ENCODE results near the gene PTOV1.

PTOV1 gene

DNA sequence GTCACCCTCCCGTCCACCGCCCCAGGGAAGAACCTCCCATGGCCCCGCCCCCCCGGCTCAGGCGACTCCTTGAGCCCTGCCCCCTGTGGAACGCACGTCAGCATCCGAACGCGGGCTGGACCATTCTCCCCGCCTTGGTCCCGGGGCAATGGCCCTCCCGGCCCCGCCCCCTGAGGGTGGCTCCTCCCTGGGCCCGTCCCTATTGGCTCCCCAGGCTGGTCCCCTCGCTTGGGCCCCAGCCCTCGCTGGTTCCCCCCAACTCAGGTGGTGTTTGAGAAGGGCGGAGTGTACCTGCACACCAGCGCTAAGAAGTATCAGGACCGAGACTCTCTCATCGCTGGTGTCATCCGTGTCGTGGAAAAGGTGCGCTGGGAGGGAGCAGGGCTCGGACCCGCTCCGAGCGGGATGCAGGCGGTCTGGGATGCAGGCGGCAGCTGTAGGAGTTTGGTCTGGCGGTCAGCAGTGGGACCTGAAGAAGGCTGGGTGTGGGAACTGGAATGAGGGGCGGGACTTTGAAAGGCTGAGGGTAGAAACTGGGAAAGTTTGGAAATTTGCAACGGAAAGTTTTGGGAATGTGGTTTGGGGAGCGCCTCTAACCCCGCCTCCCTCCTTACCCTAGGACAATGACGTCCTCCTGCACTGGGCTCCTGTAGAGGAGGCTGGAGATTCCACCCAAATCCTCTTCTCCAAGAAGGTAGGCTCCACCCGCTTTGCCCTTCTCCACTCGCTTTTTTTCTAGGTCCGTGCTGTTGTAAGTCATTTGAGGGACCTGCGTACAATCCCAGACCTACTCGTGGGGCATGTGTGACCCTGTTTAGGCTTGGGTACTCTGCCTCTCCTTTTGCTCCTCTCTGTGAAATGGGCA lies 27.2 kb downstream of the PTOV1 start:
- H3K4me3 ChIP-seq (replicated peaks; ENCODE audit: low read depth, low read length), result peak overlapping the region; percentile 91
- peak; percentile 87 for DNase-seq (ENCODE audit: extremely low read depth, low read depth)
- TF ChIP-seq, protein P1, sequence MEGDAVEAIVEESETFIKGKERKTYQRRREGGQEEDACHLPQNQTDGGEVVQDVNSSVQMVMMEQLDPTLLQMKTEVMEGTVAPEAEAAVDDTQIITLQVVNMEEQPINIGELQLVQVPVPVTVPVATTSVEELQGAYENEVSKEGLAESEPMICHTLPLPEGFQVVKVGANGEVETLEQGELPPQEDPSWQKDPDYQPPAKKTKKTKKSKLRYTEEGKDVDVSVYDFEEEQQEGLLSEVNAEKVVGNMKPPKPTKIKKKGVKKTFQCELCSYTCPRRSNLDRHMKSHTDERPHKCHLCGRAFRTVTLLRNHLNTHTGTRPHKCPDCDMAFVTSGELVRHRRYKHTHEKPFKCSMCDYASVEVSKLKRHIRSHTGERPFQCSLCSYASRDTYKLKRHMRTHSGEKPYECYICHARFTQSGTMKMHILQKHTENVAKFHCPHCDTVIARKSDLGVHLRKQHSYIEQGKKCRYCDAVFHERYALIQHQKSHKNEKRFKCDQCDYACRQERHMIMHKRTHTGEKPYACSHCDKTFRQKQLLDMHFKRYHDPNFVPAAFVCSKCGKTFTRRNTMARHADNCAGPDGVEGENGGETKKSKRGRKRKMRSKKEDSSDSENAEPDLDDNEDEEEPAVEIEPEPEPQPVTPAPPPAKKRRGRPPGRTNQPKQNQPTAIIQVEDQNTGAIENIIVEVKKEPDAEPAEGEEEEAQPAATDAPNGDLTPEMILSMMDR (IDR thresholded peaks at IDR 0.05; ENCODE audit: low read depth, low read length, missing control alignments), result no peak

DNA sequence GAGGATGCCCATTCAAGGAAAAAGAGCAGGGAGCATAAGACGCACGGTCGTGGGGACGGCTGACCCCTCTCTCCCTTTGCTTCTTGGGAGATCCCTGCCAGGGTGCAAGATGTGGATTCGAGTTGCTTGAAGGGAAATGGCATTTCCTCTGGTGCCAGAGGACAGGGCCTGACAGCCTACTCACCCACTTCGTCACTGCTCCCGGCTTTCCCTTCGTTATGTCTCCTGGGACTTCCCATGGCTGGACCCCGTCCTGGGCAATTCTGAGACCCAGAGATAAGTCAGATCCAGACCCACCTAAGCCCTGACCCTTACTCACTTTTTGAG lies 27.7 kb downstream of the PTOV1 start:
- peak overlapping the region; percentile 91 for H3K4me3 ChIP-seq (replicated peaks; ENCODE audit: low read depth, low read length)
- no peak for DNase-seq (ENCODE audit: extremely low read depth, low read depth)
- TF ChIP-seq, protein P1 (IDR thresholded peaks at IDR 0.05; ENCODE audit: low read depth, low read length, missing control alignments), result no peak

DNA sequence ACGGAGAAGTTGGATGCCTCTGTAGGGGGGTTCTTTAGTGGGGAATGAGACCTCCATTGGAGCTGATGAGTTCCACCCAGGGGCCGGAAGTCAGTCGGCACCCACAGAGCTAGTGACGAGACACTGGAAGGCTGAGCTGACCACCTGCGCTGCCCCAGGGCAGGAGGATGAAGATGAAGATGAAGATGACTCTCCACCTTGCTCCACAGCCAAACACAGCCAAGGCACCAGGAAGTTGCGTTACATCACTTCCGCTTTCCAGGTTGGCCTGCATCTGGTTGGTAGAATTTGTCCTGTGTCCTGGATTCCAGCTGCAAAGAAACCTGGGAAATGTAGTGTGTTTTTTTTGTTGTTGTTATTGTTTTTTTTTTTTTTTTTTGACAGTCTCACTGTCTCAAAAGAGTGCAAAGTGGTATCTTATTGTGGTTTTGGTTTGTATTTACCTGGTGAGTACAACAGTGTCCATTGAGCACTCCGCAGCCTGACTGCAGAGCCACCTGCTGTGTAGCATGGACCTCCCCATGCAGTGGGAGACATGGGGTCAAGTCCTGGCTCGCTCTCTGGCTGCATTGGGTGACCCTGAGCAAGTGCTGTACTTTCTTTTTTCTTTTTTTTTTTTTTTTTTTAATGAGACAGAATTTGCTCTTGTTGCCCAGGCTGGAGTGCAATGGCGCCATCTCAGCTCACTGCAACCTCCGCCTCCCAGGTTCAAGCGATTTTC lies 28.4 kb downstream of the PTOV1 start:
- DNase-seq (ENCODE audit: extremely low read depth, low read depth), result no peak
- TF ChIP-seq, protein P1 (IDR thresholded peaks at IDR 0.05; ENCODE audit: low read depth, low read length, missing control alignments), result no peak
- no peak overlapping the region for H3K4me3 ChIP-seq (replicated peaks; ENCODE audit: low read depth, low read length)

DNA sequence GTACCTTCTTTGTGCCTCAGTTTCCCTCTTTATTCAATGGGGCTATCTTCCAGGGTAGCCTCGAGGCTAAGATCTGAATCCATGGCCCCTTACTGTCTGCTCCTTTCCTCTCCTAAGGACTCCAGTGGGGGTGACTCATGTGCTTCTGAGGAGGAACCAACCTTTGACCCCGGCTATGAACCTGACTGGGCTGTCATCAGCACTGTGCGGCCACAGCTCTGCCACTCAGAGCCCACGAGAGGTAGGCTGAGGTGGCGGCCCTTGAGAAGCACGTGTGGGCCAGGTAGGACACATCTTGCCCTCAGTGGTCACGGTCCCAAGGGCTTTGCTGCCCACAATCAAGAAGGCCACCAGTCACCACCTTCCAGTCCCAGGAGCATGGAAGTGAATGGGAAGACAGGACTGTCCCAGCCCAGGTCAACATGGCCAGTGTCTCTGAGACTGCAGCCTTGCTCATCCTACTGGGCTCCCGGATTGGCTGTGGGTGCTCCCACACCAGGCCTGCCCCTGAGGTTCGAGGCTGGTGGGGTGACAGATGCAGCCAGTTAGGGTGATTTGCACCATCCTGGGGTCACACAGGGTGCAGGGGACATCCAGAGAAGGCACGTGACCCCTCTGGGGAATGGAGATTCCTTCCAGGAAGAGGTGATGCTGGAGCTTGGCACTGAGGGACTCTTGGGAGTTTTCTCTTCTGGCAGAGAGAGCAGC lies 29.4 kb downstream of the PTOV1 start:
- DNase-seq (ENCODE audit: extremely low read depth, low read depth), result no peak
- TF ChIP-seq, protein P1 (IDR thresholded peaks at IDR 0.05; ENCODE audit: low read depth, low read length, missing control alignments), result no peak

DNA sequence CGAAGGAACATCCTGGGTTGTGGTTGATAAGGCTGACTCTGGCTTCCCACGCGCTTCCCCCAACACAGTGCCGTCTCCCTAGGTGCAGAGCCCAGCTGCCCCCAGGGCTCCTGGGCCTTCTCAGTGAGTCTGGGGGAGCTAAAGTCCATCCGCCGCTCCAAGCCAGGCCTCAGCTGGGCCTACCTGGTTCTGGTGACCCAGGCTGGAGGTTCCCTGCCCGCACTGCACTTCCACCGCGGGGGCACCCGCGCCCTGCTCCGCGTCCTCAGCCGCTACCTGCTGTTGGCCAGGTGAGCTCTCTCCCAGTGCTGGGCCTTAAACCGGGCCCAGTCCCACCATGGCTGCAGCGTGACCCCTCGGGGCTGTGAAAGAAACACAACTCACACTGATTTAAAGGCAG lies 30.2 kb downstream of the PTOV1 start:
- DNase-seq (ENCODE audit: extremely low read depth, low read depth), result no peak
- H3K4me3 ChIP-seq (replicated peaks; ENCODE audit: low read depth, low read length), result no peak overlapping the region
- TF ChIP-seq, protein P1 (IDR thresholded peaks at IDR 0.05; ENCODE audit: low read depth, low read length, missing control alignments), result no peak

More for the DNA sequence above, 29.4 kb downstream of the PTOV1 start:
- no peak overlapping the region for H3K4me3 ChIP-seq (replicated peaks; ENCODE audit: low read depth, low read length)

DNA sequence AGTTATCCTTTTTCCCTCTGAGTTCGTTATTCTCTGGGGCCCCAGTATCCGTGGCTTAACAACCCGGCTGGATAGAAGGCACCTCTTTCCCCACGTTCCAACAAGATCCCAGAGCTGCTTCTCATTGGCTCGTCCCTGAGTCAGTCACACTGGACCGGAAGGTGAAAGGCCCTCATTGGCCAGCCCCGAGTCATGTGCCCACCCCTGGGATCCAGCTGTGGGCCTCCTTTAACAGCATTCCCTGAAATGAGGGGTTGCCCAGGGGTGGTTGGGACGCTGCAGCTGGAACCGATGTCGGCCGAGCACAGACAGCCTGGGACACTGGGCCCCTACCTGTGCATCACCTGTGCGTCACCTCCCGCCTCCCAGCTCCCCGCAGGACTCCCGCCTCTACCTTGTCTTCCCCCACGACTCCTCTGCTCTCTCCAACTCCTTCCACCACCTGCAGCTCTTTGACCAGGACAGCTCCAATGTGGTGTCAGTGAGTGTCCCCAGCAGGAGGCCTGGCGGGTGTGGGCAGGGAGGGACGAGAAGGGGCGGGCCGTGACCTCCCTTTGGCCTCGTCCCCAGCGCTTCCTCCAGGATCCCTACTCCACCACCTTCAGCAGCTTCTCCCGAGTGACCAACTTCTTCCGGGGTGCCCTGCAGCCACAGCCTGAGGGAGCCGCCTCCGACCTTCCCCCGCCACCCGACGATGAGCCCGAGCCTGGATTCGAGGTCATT lies 30.9 kb downstream of the PTOV1 start:
- DNase-seq (ENCODE audit: extremely low read depth, low read depth), result no peak
- TF ChIP-seq, protein P1 (IDR thresholded peaks at IDR 0.05; ENCODE audit: low read depth, low read length, missing control alignments), result no peak
- no peak overlapping the region for H3K4me3 ChIP-seq (replicated peaks; ENCODE audit: low read depth, low read length)
